ENCODE data around the gene CSAD.

CSAD gene

GRCh38 chr12:53176750-53177149 lies 4.0 kb downstream of the CSAD start:
- no peak overlapping the region for H3K27ac ChIP-seq
- TF ChIP-seq ZFX (IDR thresholded peaks at IDR 0.05; ENCODE audit: borderline replicate concordance) = no peak
- TF ChIP-seq, protein P1, sequence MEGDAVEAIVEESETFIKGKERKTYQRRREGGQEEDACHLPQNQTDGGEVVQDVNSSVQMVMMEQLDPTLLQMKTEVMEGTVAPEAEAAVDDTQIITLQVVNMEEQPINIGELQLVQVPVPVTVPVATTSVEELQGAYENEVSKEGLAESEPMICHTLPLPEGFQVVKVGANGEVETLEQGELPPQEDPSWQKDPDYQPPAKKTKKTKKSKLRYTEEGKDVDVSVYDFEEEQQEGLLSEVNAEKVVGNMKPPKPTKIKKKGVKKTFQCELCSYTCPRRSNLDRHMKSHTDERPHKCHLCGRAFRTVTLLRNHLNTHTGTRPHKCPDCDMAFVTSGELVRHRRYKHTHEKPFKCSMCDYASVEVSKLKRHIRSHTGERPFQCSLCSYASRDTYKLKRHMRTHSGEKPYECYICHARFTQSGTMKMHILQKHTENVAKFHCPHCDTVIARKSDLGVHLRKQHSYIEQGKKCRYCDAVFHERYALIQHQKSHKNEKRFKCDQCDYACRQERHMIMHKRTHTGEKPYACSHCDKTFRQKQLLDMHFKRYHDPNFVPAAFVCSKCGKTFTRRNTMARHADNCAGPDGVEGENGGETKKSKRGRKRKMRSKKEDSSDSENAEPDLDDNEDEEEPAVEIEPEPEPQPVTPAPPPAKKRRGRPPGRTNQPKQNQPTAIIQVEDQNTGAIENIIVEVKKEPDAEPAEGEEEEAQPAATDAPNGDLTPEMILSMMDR (IDR thresholded peaks at IDR 0.05) = no peak

DNA sequence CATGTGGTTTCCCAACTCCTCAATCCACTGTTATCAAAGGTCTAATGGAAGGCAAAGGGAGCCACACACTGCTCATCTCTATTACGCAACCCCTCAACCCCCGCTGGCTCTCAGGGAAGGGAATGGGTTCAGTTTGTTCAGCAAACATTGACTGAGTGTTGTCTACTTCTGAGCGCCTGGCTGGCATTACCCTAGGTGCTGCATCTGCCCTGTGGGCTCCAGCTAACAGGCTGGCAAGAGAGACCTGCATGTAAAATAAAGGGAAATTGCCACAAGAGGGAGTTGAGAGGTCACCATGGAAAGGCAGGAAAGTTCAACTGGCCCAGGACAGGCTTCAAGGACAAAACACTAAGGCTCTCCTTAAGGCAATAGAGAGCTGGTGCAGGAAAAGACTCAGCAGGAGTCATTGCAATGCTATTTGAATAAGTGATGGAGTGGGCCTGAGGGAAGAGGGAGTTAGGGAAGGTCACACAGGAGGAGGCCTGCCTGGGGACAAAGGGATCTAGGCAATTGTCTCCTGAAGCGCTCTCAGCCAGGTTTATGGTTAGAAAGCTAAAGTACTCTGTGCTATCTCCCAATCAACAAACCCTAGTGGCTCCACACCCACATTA lies 5.7 kb downstream of the CSAD start:
- TF ChIP-seq, protein P1 (IDR thresholded peaks at IDR 0.05) = peak; percentile 78
- TF ChIP-seq ZFX (IDR thresholded peaks at IDR 0.05; ENCODE audit: borderline replicate concordance) = no peak
- H3K27ac ChIP-seq = peak overlapping the region; percentile 53

GRCh38 chr12:53173085-53173715 lies 7.5 kb downstream of the CSAD start:
- H3K27ac ChIP-seq = no peak overlapping the region
- TF ChIP-seq, protein P1 (IDR thresholded peaks at IDR 0.05) = no peak
- no peak for TF ChIP-seq ZFX (IDR thresholded peaks at IDR 0.05; ENCODE audit: borderline replicate concordance)

- TF ChIP-seq, protein P1 (IDR thresholded peaks at IDR 0.05) = no peak
- no peak for TF ChIP-seq ZFX (IDR thresholded peaks at IDR 0.05; ENCODE audit: borderline replicate concordance)
- peak overlapping the region; percentile 36; the same call in 1 of the 2 replicates for H3K27ac ChIP-seq
Measured at GRCh38 chr12:53172352-53172751, 8.4 kb downstream of the CSAD start.

GRCh38 chr12:53171725-53172329 lies 8.9 kb downstream of the CSAD start:
- H3K27ac ChIP-seq = peak overlapping the region; percentile 36
- TF ChIP-seq, protein P1 (IDR thresholded peaks at IDR 0.05) = no peak
- TF ChIP-seq ZFX (IDR thresholded peaks at IDR 0.05; ENCODE audit: borderline replicate concordance) = no peak

- H3K27ac ChIP-seq = peak overlapping the region; percentile 36; the same call in 1 of the 2 replicates
- TF ChIP-seq, protein P1 (IDR thresholded peaks at IDR 0.05) = no peak
- TF ChIP-seq ZFX (IDR thresholded peaks at IDR 0.05; ENCODE audit: borderline replicate concordance) = no peak
Measured at GRCh38 chr12:53170876-53171724, 9.6 kb downstream of the CSAD start.

Data from 22Rv1 (cell line).